ENCODE data around the gene WDR17.

Gene WDR17

GRCh38 chr4:176134670-176135069 is 69.0 kb downstream of the WDR17 start:
- H3K4me3 ChIP-seq (ENCODE audit: low read length), result no peak overlapping the region
- no peak overlapping the region for H2AFZ ChIP-seq (ENCODE audit: low read depth, low read length)
- no peak overlapping the region for H3K4me2 ChIP-seq (ENCODE audit: low read length)
- H3K4me1 ChIP-seq (ENCODE audit: low read length), result peaks cover 6% of the 10 kb centered on the region
- no peaks in the 10 kb centered on the region for H3K36me3 ChIP-seq (replicated peaks; ENCODE audit: low read depth, low read length)
- H4K20me1 ChIP-seq (ENCODE audit: insufficient read depth, low read length), result no peaks in the 10 kb centered on the region
- no peaks in the 10 kb centered on the region for H3K9me3 ChIP-seq (ENCODE audit: insufficient read depth, low read length)
- H3K27ac ChIP-seq (ENCODE audit: low read length), result no peak overlapping the region
- no peak overlapping the region for H3K9ac ChIP-seq (ENCODE audit: low read length)
- no peaks in the 10 kb centered on the region for H3K79me2 ChIP-seq (ENCODE audit: low read length)
- H3K27me3 ChIP-seq (ENCODE audit: low read depth, low read length), result no peaks in the 10 kb centered on the region
- no peak for TF ChIP-seq CTCF (IDR thresholded peaks at IDR 0.05; ENCODE audit: low read depth, low read length)
- TF ChIP-seq EZH2phosphoT487 (IDR thresholded peaks at IDR 0.05; ENCODE audit: low read depth), result no peak

- no peaks in the 10 kb centered on the region for H4K20me1 ChIP-seq (ENCODE audit: insufficient read depth, low read length)
- H3K4me2 ChIP-seq (ENCODE audit: low read length), result no peak overlapping the region
- H3K4me3 ChIP-seq (ENCODE audit: low read length), result no peak overlapping the region
- no peaks in the 10 kb centered on the region for H3K79me2 ChIP-seq (ENCODE audit: low read length)
- no peaks in the 10 kb centered on the region for H3K9me3 ChIP-seq (ENCODE audit: insufficient read depth, low read length)
- H3K27me3 ChIP-seq (ENCODE audit: low read depth, low read length), result no peaks in the 10 kb centered on the region
- no peak overlapping the region for H3K9ac ChIP-seq (ENCODE audit: low read length)
- H2AFZ ChIP-seq (ENCODE audit: low read depth, low read length), result no peak overlapping the region
- no peak for TF ChIP-seq CTCF (IDR thresholded peaks at IDR 0.05; ENCODE audit: low read depth, low read length)
- no peak for TF ChIP-seq EZH2phosphoT487 (IDR thresholded peaks at IDR 0.05; ENCODE audit: low read depth)
- peaks cover 6% of the 10 kb centered on the region for H3K4me1 ChIP-seq (ENCODE audit: low read length)
- H3K27ac ChIP-seq (ENCODE audit: low read length), result no peak overlapping the region
- H3K36me3 ChIP-seq (replicated peaks; ENCODE audit: low read depth, low read length), result no peaks in the 10 kb centered on the region
These were observed 72.0 kb downstream of the WDR17 start for GRCh38 chr4:176137631-176138030.

GRCh38 chr4:176139518-176139917 is 73.9 kb downstream of the WDR17 start:
- Histone ChIP-seq H2AFZ (ENCODE audit: low read depth, low read length) (no peak overlapping the region), H3K36me3 (replicated peaks; ENCODE audit: low read depth, low read length) (no peaks in the 10 kb centered on the region), H3K4me3 (ENCODE audit: low read length) (no peak overlapping the region), H3K9me3 (ENCODE audit: insufficient read depth, low read length) (no peaks in the 10 kb centered on the region), H3K9ac (ENCODE audit: low read length) (no peak overlapping the region), H3K27ac (ENCODE audit: low read length) (no peak overlapping the region), H3K4me1 (ENCODE audit: low read length) (peaks cover 5% of the 10 kb centered on the region), H3K4me2 (ENCODE audit: low read length) (no peak overlapping the region), H3K79me2 (ENCODE audit: low read length) (no peaks in the 10 kb centered on the region), H3K27me3 (ENCODE audit: low read depth, low read length) (no peaks in the 10 kb centered on the region), H4K20me1 (ENCODE audit: insufficient read depth, low read length) (no peaks in the 10 kb centered on the region)
- TF ChIP-seq EZH2phosphoT487 (IDR thresholded peaks at IDR 0.05; ENCODE audit: low read depth), result no peak
- no peak for TF ChIP-seq CTCF (IDR thresholded peaks at IDR 0.05; ENCODE audit: low read depth, low read length)

GRCh38 chr4:176142253-176142652 is 76.6 kb downstream of the WDR17 start:
- no peak overlapping the region for H3K4me2 ChIP-seq (ENCODE audit: low read length)
- H3K27ac ChIP-seq (ENCODE audit: low read length), result no peak overlapping the region
- H4K20me1 ChIP-seq (ENCODE audit: insufficient read depth, low read length), result no peaks in the 10 kb centered on the region
- no peaks in the 10 kb centered on the region for H3K27me3 ChIP-seq (ENCODE audit: low read depth, low read length)
- no peak overlapping the region for H2AFZ ChIP-seq (ENCODE audit: low read depth, low read length)
- no peaks in the 10 kb centered on the region for H3K79me2 ChIP-seq (ENCODE audit: low read length)
- H3K9me3 ChIP-seq (ENCODE audit: insufficient read depth, low read length), result no peaks in the 10 kb centered on the region
- H3K36me3 ChIP-seq (replicated peaks; ENCODE audit: low read depth, low read length), result no peaks in the 10 kb centered on the region
- no peak for TF ChIP-seq EZH2phosphoT487 (IDR thresholded peaks at IDR 0.05; ENCODE audit: low read depth)
- TF ChIP-seq CTCF (IDR thresholded peaks at IDR 0.05; ENCODE audit: low read depth, low read length), result no peak
- H3K4me1 ChIP-seq (ENCODE audit: low read length), result no peaks in the 10 kb centered on the region
- H3K9ac ChIP-seq (ENCODE audit: low read length), result no peak overlapping the region
- no peak overlapping the region for H3K4me3 ChIP-seq (ENCODE audit: low read length)
